Measurements from ENCODE around the gene PSMD8.
A peak's percentile ranks its signal among the peaks of the same experiment; 100 is the strongest.
"Not testable (repeated sequence)": the region's sequence is repeated elsewhere in the genome, so short reads cannot be mapped to it uniquely, and the experiment has no call there.

PSMD8 gene

GRCh38 chr19:38422438-38422837 lies 48.1 kb downstream of the PSMD8 start:
- H3K4me3 Mint-ChIP-seq = no peak overlapping the region
- H3K9me3 Mint-ChIP-seq = no peaks in the 10 kb centered on the region
- peaks cover 25% of the 10 kb centered on the region for H3K4me1 Mint-ChIP-seq (ENCODE audit: low read depth)
- H3K27me3 Mint-ChIP-seq (ENCODE audit: low read depth) = no peaks in the 10 kb centered on the region
- H3K27ac Mint-ChIP-seq = no peak overlapping the region
- no peaks in the 10 kb centered on the region for H3K36me3 Mint-ChIP-seq (ENCODE audit: low read depth)

GRCh38 chr19:38424272-38424671 lies 49.9 kb downstream of the PSMD8 start:
- Mint-ChIP-seq H3K4me3 (no peak overlapping the region), H3K4me1 (ENCODE audit: low read depth) (peaks cover 18% of the 10 kb centered on the region)

GRCh38 chr19:38425222-38425809 lies 50.9 kb downstream of the PSMD8 start:
- peak overlapping the region; percentile 37 for H3K4me3 Mint-ChIP-seq
- no peaks in the 10 kb centered on the region for H3K9me3 Mint-ChIP-seq
- no peak overlapping the region for H3K27ac Mint-ChIP-seq
- no peaks in the 10 kb centered on the region for H3K36me3 Mint-ChIP-seq (ENCODE audit: low read depth)
- peaks cover 3% of the 10 kb centered on the region for H3K27me3 Mint-ChIP-seq (ENCODE audit: low read depth)
- H3K4me1 Mint-ChIP-seq (ENCODE audit: low read depth) = peaks cover 24% of the 10 kb centered on the region

More at GRCh38 chr19:38424272-38424671, 49.9 kb downstream of the PSMD8 start:
- Mint-ChIP-seq H3K27ac (no peak overlapping the region), H3K27me3 (ENCODE audit: low read depth) (peaks cover under 1% of the 10 kb centered on the region), H3K9me3 (no peaks in the 10 kb centered on the region), H3K36me3 (ENCODE audit: low read depth) (no peaks in the 10 kb centered on the region)

- Mint-ChIP-seq H3K4me1 (ENCODE audit: low read depth) (peaks cover 24% of the 10 kb centered on the region), H3K27me3 (ENCODE audit: low read depth) (peaks cover 3% of the 10 kb centered on the region), H3K27ac (peak within 1 kb of the TSS; percentile 60), H3K36me3 (ENCODE audit: low read depth) (no peaks in the 10 kb centered on the region), H3K4me3 (peak within 1 kb of the TSS; percentile 43), H3K9me3 (no peaks in the 10 kb centered on the region)
Measured at GRCh38 chr19:38425810-38426466, 51.6 kb downstream of the PSMD8 start, which contains the start of gene RASGRP4. RASGRP4 (minus strand) TSS chr19:38426219; CDS start chr19:38426091, 128 bp downstream.

GRCh38 chr19:38427035-38427677 lies 52.8 kb downstream of the PSMD8 start:
- H3K9me3 Mint-ChIP-seq; H3K36me3 Mint-ChIP-seq (ENCODE audit: low read depth); H3K4me3 Mint-ChIP-seq; H3K27me3 Mint-ChIP-seq (ENCODE audit: low read depth): not testable (repeated sequence)
- Mint-ChIP-seq H3K4me1 (ENCODE audit: low read depth) (peaks cover 24% of the 10 kb centered on the region), H3K27ac (peak overlapping the region; percentile 52)

- H3K9me3 Mint-ChIP-seq = no peaks in the 10 kb centered on the region
- peaks cover 5% of the 10 kb centered on the region for H3K27me3 Mint-ChIP-seq (ENCODE audit: low read depth)
- peaks cover 28% of the 10 kb centered on the region for H3K4me1 Mint-ChIP-seq (ENCODE audit: low read depth)
- H3K4me3 Mint-ChIP-seq = peak overlapping the region; percentile 15
- no peaks in the 10 kb centered on the region for H3K36me3 Mint-ChIP-seq (ENCODE audit: low read depth)
- H3K27ac Mint-ChIP-seq = peak overlapping the region; percentile 58
Measured at GRCh38 chr19:38429055-38429810, 54.9 kb downstream of the PSMD8 start.

- Mint-ChIP-seq H3K9me3 (no peaks in the 10 kb centered on the region), H3K27ac (no peak overlapping the region), H3K4me3 (no peak overlapping the region), H3K36me3 (ENCODE audit: low read depth) (no peaks in the 10 kb centered on the region), H3K4me1 (ENCODE audit: low read depth) (peaks cover 30% of the 10 kb centered on the region), H3K27me3 (ENCODE audit: low read depth) (peaks cover 8% of the 10 kb centered on the region)
Measured at GRCh38 chr19:38429811-38430156, 55.4 kb downstream of the PSMD8 start.

GRCh38 chr19:38430931-38431330 lies 56.6 kb downstream of the PSMD8 start:
- H3K27ac Mint-ChIP-seq = no peak overlapping the region
- no peaks in the 10 kb centered on the region for H3K36me3 Mint-ChIP-seq (ENCODE audit: low read depth)
- H3K27me3 Mint-ChIP-seq (ENCODE audit: low read depth) = peaks cover 8% of the 10 kb centered on the region
- H3K9me3 Mint-ChIP-seq = no peaks in the 10 kb centered on the region
- peaks cover 28% of the 10 kb centered on the region for H3K4me1 Mint-ChIP-seq (ENCODE audit: low read depth)
- H3K4me3 Mint-ChIP-seq = no peak overlapping the region

- Mint-ChIP-seq H3K4me1 (ENCODE audit: low read depth) (peaks cover 14% of the 10 kb centered on the region), H3K9me3 (no peaks in the 10 kb centered on the region), H3K27ac (no peak within 1 kb of the TSS), H3K4me3 (peak within 1 kb of the TSS; percentile 63), H3K36me3 (ENCODE audit: low read depth) (no peaks in the 10 kb centered on the region), H3K27me3 (ENCODE audit: low read depth) (peaks cover 8% of the 10 kb centered on the region)
Measured at GRCh38 chr19:38433268-38433733, 58.9 kb downstream of the PSMD8 start, which contains the start of gene RYR1. RYR1 (plus strand) TSS chr19:38433691; CDS start chr19:38433830, 139 bp downstream.

All from T-helper 1 cell treated with Interleukin-12 subunit alpha and Interleukin-12 subunit beta and Interleukin-4 antibody, amounts not matched to agents 30 μg/mL and 1 μg/mL, for 36 hours (primary cell).